Activated gamma-delta T cell treated with anti-CD3 and anti-CD28 coated beads, Interleukin-2, amount 50 U/mL, for 16 hours (primary cell): ENCODE results near the gene PDCD6IP.
"Not testable (repeated sequence)": the region's sequence is repeated elsewhere in the genome, so short reads cannot be mapped to it uniquely, and the experiment has no call there.

Experiments used
- DNase-seq: peaks from one replicate; pipeline ENCODE4 v3.0.0-alpha.2; 2020; ENCODE audit warnings: low read depth

PDCD6IP gene

DNA sequence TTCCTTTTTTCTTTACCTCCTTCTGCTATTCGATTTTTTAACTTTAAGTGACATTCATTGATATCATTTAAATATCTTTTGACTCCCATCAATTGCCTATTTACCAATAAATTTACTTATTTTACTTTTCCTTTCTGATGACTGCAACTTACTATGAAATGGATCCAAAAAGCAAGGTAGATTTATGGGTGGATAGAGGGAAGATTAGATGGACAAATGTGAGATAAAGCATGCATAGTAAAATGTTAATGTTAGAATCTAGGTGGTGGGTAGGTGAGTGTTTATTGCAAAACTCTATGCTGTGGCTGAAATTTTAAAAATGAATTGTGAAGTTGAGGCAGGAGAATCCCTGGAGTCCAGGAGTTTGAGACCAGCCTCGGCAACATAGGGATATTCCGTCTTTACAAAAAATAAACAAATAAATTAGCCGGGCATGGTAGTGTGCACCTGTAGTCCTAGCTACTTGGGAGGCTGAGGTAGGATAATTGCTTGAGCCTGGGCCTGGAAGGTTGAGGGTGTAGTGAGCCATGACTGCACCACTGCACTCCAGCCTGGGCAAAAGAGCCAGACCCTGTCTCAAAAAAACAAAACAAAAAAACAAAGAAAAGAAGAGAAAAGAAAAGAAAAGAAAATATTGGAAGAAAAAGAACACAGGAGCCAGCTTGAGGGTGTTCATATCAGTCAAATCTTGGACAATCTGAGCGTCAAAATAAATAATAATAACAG, 6.1 kb upstream of the PDCD6IP start:
- no peak for DNase-seq

- DNase-seq: no peak
These were observed 3.3 kb upstream of the PDCD6IP start for GRCh38 chr3:33795131-33795530.

- DNase-seq: no peak
These were observed 2.4 kb upstream of the PDCD6IP start for GRCh38 chr3:33795856-33796536.

DNA sequence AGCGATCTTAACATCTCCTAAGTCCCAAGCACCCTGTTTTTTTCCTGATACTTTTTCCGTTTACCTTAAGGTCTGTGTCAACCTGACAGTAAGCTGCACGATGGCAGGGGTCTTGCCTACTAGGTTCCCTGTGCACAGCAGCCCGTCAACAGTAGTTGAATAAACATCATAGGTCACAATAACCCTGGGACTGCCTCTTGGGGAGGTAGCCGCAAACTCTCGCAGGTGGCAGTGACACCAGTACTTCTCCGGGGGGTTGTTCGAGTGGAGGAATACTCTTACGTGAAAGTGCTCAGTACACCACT, 365 bp upstream of the PDCD6IP start:
- no peak for DNase-seq

- DNase-seq: no peak
These were observed 747 bp downstream of the PDCD6IP start for GRCh38 chr3:33799202-33799551.

GRCh38 chr3:33803252-33803651, 4.8 kb downstream of the PDCD6IP start:
- DNase-seq: no peak

DNA sequence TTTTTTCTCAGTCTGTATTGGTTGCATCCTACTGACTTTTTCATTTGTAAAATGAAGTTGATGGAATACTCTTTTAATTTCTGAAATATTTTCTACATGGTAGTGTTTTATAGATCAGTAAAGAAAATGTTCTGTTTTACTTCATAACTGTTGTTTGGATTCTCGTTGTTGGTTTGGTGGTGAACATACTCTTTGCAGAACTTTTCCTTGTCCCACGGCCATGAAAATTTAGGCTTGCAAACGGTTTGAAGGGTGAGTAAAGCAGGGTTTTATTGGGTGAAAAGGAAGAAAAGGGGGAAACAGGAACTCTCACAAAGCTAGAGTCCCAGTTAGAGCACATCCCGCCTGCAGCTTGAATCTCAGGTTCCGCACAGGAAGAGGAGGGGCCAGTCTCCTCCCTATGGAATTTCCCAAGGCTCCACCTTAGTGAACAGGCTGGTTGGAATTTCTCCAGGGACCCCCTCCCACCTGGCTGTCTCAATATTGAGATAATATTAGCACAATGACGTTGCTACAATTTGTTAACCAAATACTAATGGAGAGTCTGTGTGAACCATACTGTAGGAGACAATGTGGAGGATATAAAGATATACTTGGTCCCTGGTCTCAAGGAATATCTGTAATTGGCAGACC, 5.6 kb downstream of the PDCD6IP start:
- no peak for DNase-seq

GRCh38 chr3:33807191-33807590, 8.8 kb downstream of the PDCD6IP start:
- no peak for DNase-seq

DNA sequence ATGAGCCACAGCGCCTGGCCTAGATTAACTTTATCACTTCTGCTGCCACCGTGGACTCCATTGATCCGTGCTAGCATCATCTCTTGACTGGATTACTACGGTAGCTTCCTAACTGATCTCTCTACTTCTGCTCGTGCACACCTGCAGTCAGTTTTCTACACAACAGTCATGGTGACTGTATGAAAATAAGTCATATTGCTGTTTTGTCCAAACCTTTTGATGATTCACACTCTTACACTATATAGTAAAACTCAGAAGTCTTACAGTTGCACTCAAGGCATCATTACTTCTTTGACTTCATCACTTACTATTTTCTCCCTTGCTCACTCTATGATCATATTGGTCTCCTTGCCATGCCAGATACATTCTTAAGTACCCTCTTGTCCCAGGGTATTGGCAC, 10.1 kb downstream of the PDCD6IP start:
- DNase-seq: no peak

DNA sequence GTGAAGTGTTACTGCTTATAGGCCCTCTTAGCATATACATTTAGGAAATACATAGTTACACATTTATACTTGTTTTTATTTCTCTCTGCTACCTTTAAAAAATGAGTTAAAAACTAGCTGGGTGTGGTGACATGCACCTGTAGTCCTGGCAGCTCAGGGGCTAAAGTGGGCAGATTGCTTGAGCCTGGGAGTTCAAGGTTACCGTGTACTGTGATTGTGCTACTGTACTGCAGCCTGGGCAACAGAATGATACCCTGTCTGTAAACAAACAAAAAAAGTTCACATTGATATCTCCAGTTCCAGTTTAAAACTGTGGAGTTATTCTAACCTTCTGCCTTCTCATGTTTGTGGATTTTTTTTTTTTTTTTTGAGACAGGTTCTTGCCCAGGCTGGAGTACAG, 12.1 kb downstream of the PDCD6IP start:
- no peak for DNase-seq

- no peak for DNase-seq
These were observed 23.6 kb downstream of the PDCD6IP start for GRCh38 chr3:33821989-33822388.

DNA sequence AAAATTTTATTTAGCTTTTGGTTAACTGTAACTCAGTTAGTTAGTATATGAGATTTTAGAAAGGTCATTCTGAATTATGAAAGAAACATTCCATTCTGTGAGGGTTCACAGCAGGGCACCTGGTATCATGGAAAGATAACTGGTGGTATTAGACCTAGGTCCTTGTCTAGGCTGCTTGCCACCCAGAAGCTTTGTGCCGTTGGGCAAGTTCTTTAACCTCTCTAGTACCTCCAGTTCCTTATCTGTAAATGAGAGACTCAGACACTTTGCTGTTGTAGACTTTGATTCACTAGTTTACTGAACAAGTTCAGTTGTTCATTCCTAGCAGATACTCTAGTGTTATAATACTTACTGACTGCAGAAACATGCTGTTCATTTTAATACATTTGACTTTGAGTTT, 25.4 kb downstream of the PDCD6IP start:
- DNase-seq: no peak

- no peak for DNase-seq
These were observed 26.7 kb downstream of the PDCD6IP start for GRCh38 chr3:33825111-33825510.

DNA sequence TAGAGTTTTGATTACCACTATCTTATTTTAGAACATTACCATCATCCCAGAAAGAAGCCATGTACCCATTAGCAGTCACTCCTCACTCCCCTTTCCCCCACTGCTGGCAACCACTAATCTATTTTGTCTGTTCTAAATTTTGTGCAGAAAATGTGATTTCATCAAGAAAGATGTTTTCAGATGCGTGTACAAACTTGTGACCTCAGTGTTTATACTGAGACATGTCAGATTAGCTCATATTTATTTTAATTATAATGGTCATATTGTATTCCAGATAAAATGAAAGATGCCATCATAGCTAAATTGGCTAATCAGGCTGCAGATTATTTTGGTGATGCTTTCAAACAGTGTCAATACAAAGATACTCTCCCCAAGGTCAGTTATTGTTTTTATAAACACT, 27.8 kb downstream of the PDCD6IP start:
- DNase-seq: no peak

DNA sequence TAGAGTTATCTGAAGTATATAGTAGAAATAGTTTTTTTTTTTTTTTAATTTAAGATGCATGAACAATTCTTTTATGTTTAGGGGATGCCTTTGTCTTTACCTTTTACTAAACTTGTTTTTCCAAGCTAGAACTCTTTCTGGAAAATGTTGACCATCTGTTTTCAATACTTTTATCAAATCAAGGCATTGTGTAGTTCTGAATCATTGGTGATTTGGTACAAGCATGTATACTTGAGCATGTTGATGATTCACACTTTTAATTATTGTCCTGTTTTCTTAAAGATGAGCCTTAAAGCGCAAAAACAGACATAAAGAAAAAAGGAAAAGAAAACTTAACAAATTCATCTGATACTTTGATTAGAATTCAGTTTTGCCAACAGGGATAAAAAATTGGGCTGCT, 28.3 kb downstream of the PDCD6IP start:
- no peak for DNase-seq

DNA sequence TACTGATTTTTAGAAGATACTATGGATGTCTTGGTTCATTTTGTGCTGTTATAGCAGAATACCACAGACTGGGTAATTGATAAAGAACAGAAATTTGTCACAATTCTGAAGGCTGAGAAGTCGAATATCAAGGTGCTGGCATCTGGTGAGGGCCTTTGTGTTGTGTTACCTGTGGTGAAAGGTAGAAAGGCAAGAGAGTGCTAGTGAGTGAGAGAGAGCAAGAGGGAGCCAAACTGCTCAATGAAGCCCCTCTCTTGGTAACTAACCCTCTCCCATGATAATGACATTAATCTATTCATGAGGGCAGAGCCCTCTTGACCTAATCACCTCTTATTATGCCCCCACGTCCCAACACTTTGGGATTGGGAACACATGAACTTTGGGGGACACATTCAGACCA, 31.3 kb downstream of the PDCD6IP start:
- no peak for DNase-seq

GRCh38 chr3:33831053-33831452, 32.6 kb downstream of the PDCD6IP start:
- no peak for DNase-seq

GRCh38 chr3:33833408-33834095, 35.1 kb downstream of the PDCD6IP start:
- no peak for DNase-seq

DNA sequence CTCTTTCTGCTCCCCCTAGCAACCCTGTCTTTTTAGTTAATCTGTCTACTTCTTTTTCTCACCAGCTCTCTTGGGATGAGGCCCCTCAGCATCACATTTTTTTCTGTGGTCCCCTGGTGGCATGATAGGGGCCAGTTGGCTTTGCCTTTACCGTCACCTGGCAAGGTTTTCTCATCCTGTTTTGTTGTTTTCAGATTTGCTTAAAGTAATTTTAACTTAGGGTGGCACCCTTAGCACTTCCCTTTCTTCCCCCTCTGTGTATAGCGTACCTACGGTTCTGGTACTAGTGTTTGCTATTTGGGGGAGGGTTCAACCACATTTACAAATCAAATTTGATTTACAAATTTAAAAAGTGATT, 35.6 kb downstream of the PDCD6IP start:
- DNase-seq: no peak

- not testable (repeated sequence) for DNase-seq
These were observed 38.8 kb downstream of the PDCD6IP start for GRCh38 chr3:33837182-33837581.

DNA sequence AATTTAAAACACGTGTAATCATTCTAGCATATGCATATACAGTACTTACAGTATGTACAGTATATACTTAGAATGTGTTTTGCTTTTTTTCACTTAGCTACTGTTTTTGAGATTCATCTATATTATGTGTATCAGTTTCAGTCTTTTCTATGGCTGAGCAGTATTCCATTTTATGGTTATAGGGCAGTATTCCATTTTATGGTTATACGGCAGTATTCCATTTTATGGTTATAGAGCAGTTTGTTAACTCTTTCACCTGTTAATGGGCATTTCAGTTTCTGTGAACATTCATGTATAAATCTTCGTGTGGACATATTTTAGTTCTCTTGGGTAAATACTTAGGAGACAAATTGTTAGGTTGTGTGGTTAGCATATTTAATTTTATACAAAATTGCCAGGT, 40.9 kb downstream of the PDCD6IP start:
- DNase-seq: no peak

- no peak for DNase-seq
These were observed 41.7 kb downstream of the PDCD6IP start for GRCh38 chr3:33840179-33840578.

DNA sequence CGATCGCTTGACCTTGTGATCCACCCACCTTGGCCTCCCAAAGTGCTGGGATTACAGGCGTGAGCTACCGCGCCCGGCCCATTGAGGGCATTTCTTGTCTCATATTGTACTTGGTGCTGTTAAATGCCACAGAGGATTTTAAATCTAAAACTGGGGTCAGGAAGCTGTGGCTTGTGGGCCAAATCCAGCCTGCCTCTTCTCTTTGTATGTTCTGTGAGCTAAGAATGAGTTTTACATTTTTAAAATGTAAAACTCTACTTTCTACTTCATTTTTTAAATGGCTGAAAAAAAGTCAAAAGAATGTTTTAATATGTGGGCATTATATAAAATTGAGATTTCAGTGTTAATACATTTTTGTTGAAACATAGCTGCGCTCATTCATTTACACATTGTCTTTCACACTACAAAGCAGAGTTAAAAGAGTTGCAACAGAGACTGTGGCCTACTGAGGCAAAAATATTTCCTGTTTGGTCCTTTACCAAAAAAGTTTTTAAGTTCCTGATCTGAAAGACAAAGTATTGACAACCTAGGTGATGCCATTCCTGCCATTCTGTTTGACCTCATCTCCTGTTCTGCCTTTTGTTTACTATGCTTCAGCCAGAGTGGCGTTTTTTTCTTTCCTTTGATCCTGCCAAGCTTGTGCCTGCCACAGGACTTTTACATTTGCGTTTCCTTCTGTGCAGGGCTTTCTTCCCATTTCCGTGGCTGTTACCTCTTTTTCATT, 50.4 kb downstream of the PDCD6IP start:
- DNase-seq: no peak
